HepG2 (cell line): Measurements from ENCODE around the gene UQCRHL. TPM values are rescaled to one million over a fixed set of nuclear protein-coding genes. Genes with fewer than 3 reads are reported as not detected.

Source experiments
- HDAC1 ChIP-seq: sonication (generic); formaldehyde crosslinking; IDR thresholded peaks from 2 replicates; pipeline ENCODE4 v1.5.1; 2020; ENCODE audit warnings: mild to moderate bottlenecking, missing genetic modification reagents
- HOXA7 ChIP-seq: sonication (generic); formaldehyde crosslinking; IDR thresholded peaks from 2 replicates; pipeline ENCODE4 v1.8.1; 2022; ENCODE audit warnings: mild to moderate bottlenecking, missing genetic modification reagents, moderate library complexity
- LCORL ChIP-seq, 2 experiments: fragments of 450-650 bp in 1 of 2; sonication (generic) in 1 of 2; formaldehyde crosslinking in 1 of 2; IDR thresholded peaks; 2 replicates each; pipeline versions ENCODE4 v1.5.0 to v1.6.1; 2017 to 2020; ENCODE audit warnings: antibody characterized with exemption in 1 of 2, missing genetic modification reagents in 1 of 2
- LRRFIP1 ChIP-seq: sonication (generic); formaldehyde crosslinking; conservative IDR thresholded peaks from 2 replicates; pipeline ENCODE4 v1.4.0; 2020; ENCODE audit warnings: missing genetic modification reagents
- NFE2L1 ChIP-seq: sonication (generic); formaldehyde crosslinking; IDR thresholded peaks from 2 replicates; pipeline ENCODE4 v1.4.0; 2020; ENCODE audit warnings: missing genetic modification reagents, mild to moderate bottlenecking, borderline replicate concordance
- NR2F6 ChIP-seq, 2 experiments: IDR thresholded peaks; 2 replicates each; pipeline ENCODE4 v1.6.1; 2016; ENCODE audit warnings: antibody characterized with exemption in 1 of 2, mild to moderate bottlenecking in 1 of 2
- TCF7 ChIP-seq: sonication (generic); IDR thresholded peaks from 2 replicates; pipeline ENCODE4 v1.6.1; 2016; ENCODE audit warnings: antibody characterized with exemption, low read depth
- TFAP4 ChIP-seq: sonication (generic); IDR thresholded peaks from 2 replicates; pipeline ENCODE4 v1.6.1; 2016; ENCODE audit warnings: low read depth, borderline replicate concordance
- ZBTB7B ChIP-seq: sonication (generic); formaldehyde crosslinking; IDR thresholded peaks from 2 replicates; pipeline ENCODE4 v1.4.0; 2020; ENCODE audit warnings: missing genetic modification reagents
- ZFP62 ChIP-seq: sonication (generic); formaldehyde crosslinking; IDR thresholded peaks from 2 replicates; pipeline ENCODE4 v1.4.0; 2020; ENCODE audit warnings: missing genetic modification reagents
- ZNF10 ChIP-seq: sonication (generic); formaldehyde crosslinking; IDR thresholded peaks from 2 replicates; pipeline ENCODE4 v1.4.0; 2020; ENCODE audit warnings: mild to moderate bottlenecking, low read depth, missing genetic modification reagents, borderline replicate concordance
- ZNF253 ChIP-seq: sonication (generic); formaldehyde crosslinking; IDR thresholded peaks from 2 replicates; pipeline ENCODE4 v1.8.0; 2022; ENCODE audit warnings: mild to moderate bottlenecking, missing genetic modification reagents, borderline replicate concordance
- ZNF263 ChIP-seq: sonication (generic); formaldehyde crosslinking; IDR thresholded peaks from 2 replicates; pipeline ENCODE4 v1.4.0; 2020; ENCODE audit warnings: missing genetic modification reagents
- ZNF44 ChIP-seq: sonication (generic); formaldehyde crosslinking; IDR thresholded peaks from 2 replicates; pipeline ENCODE4 v1.5.1; 2020; ENCODE audit warnings: mild to moderate bottlenecking, missing genetic modification reagents
- ZNF501 ChIP-seq: sonication (generic); formaldehyde crosslinking; IDR thresholded peaks from 2 replicates; pipeline ENCODE4 v1.5.1; 2020; ENCODE audit warnings: mild to moderate bottlenecking, moderate library complexity, missing genetic modification reagents
- ZNF552 ChIP-seq: sonication (generic); formaldehyde crosslinking; IDR thresholded peaks from 2 replicates; pipeline ENCODE4 v1.9.0; 2022; ENCODE audit warnings: missing genetic modification reagents, mild to moderate bottlenecking, borderline replicate concordance
- ZNF562 ChIP-seq: sonication (generic); formaldehyde crosslinking; IDR thresholded peaks from 2 replicates; pipeline ENCODE4 v1.8.0; 2022; ENCODE audit warnings: missing genetic modification reagents, borderline replicate concordance
- ZNF577 ChIP-seq: sonication (generic); formaldehyde crosslinking; IDR thresholded peaks from 2 replicates; pipeline ENCODE4 v1.4.0; 2020; ENCODE audit warnings: mild to moderate bottlenecking, low read depth, missing genetic modification reagents, borderline replicate concordance
- ZNF580 ChIP-seq: IDR thresholded peaks from 2 replicates; pipeline ENCODE4 v1.6.1; 2016; ENCODE audit warnings: low read depth, borderline replicate concordance
- ZNF589 ChIP-seq: sonication (generic); formaldehyde crosslinking; conservative IDR thresholded peaks from 2 replicates; pipeline ENCODE4 v1.8.0; 2022; ENCODE audit warnings: mild to moderate bottlenecking, moderate library complexity, missing genetic modification reagents
- ZNF678 ChIP-seq: sonication (generic); formaldehyde crosslinking; IDR thresholded peaks from 2 replicates; pipeline ENCODE4 v1.4.0; 2020; ENCODE audit warnings: mild to moderate bottlenecking, missing genetic modification reagents
- ZNF709 ChIP-seq: sonication (generic); formaldehyde crosslinking; IDR thresholded peaks from 2 replicates; pipeline ENCODE4 v1.5.0; 2020; ENCODE audit warnings: mild to moderate bottlenecking, missing genetic modification reagents
- ZNF83 ChIP-seq: sonication (generic); formaldehyde crosslinking; IDR thresholded peaks from 2 replicates; pipeline ENCODE4 v1.4.0; 2020; ENCODE audit warnings: missing genetic modification reagents, mild to moderate bottlenecking, borderline replicate concordance
- polyA plus RNA-seq, 8 experiments: library from polyadenylated mRNA; depleted of rRNA in 3 of 8; stranded (reverse) in 7 of 8; unstranded in 1 of 8; fragments of >200 nt; fragmentation: Illumina TruSeq in 4 of 8; extraction: Trizol in 4 of 8; gene quantifications; 2 replicates each; pipeline versions ENCODE4 v1.2.1 to v1.2.3, GENCODE V29; 2011 to 2016; ENCODE audit warnings: low read depth in 4 of 8, missing spikeins in 1 of 8, mixed read lengths in 1 of 8; ENCODE audit not compliant: insufficient read depth in 1 of 8
- total RNA-seq, 5 experiments: library from RNA; depleted of rRNA; stranded (reverse); fragments of >200 nt; fragmentation: Illumina TruSeq; extraction: Trizol; gene quantifications; 2 replicates each; pipeline ENCODE4 v1.2.3, GENCODE V29; 2016; ENCODE audit warnings: low read depth in 1 of 5
- TF ChIP-seq, protein P1 (sequence below): sonication (generic); formaldehyde crosslinking; IDR thresholded peaks from 2 replicates; pipeline ENCODE4 v1.5.1; 2020; ENCODE audit warnings: missing genetic modification reagents, mild to moderate bottlenecking, borderline replicate concordance

UQCRHL gene
- total and polyA plus RNA-seq, 2 of the 13 experiments (the other 11 are each of a cell fraction or from before 2014, with no cell fraction given), result 1.8 to 2.3 TPM

DNA sequence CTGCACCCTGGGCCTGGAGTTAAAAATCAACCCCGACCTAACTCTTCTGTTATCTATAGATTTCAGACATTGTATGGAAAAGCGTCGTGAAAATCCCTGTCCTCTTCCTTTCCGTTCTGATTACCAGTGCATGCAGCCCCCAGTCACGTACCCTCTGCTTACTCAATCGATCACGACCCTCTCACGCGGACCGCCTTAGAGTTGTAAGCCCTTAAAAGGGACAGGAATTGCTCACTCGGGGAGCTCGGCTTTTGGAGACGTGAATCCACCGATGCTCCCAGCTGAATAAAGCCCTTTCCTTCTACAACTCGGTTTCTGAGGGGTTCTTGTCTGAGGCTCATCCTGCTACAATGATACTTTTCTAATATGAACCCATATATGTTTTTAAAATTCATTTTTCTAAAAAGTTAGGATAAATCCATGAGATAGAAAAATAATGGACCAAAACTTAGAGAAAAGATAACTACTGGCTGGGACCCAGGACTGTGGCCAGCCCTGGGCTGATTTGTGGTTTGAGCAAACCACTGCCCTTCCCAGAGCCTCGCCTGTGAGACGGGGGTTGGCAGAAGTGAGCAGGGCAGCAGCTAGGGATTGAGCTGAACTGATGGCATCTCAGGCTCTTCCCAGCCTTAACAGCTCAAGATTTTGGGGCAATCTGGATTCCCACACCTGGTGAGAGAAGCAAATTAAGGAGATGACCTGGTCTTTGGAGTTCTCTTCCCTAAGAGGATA, 5.0 kb downstream of the UQCRHL start (continued):
- no peak for TF ChIP-seq LRRFIP1 (CRISPR knock-in tag)
- no peak for TF ChIP-seq ZNF562 (CRISPR knock-in tag)
- TF ChIP-seq ZFP62, result no peak
- peak; percentile 86 for TF ChIP-seq HDAC1 (CRISPR knock-in tag)
- TF ChIP-seq ZBTB7B (CRISPR knock-in tag), result peak; percentile 81
- TF ChIP-seq NR2F6 (IDR thresholded peaks at IDR 0.05), result no peak; the same call in none of the 2 replicates
- peak; percentile 60; the same call in 1 of the 2 replicates for TF ChIP-seq NR2F6 (CRISPR knock-in tag; IDR thresholded peaks at IDR 0.05)
- TF ChIP-seq ZNF44 (CRISPR knock-in tag), result no peak
- no peak for TF ChIP-seq NFE2L1 (CRISPR knock-in tag)
- TF ChIP-seq, protein P1, sequence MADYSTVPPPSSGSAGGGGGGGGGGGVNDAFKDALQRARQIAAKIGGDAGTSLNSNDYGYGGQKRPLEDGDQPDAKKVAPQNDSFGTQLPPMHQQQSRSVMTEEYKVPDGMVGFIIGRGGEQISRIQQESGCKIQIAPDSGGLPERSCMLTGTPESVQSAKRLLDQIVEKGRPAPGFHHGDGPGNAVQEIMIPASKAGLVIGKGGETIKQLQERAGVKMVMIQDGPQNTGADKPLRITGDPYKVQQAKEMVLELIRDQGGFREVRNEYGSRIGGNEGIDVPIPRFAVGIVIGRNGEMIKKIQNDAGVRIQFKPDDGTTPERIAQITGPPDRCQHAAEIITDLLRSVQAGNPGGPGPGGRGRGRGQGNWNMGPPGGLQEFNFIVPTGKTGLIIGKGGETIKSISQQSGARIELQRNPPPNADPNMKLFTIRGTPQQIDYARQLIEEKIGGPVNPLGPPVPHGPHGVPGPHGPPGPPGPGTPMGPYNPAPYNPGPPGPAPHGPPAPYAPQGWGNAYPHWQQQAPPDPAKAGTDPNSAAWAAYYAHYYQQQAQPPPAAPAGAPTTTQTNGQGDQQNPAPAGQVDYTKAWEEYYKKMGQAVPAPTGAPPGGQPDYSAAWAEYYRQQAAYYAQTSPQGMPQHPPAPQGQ, result no peak
- no peak for TF ChIP-seq ZNF589 (CRISPR knock-in tag)
- TF ChIP-seq ZNF83 (CRISPR knock-in tag), result no peak
- TF ChIP-seq ZNF577, result no peak
- TF ChIP-seq ZNF253, result no peak
- TF ChIP-seq ZNF263, result no peak
- TF ChIP-seq ZNF501, result peak; percentile 59
- TF ChIP-seq ZNF10 (CRISPR knock-in tag), result no peak
- TF ChIP-seq TFAP4, result no peak
- no peak for TF ChIP-seq ZNF552 (CRISPR knock-in tag)
- 0 out of 2 replicates have a peak, but pooled peaks have one; percentile 30 for TF ChIP-seq TCF7
- TF ChIP-seq ZNF678, result no peak
- no peak for TF ChIP-seq ZNF709 (CRISPR knock-in tag)
- no peak for TF ChIP-seq HOXA7
- no peak for TF ChIP-seq ZNF580 (CRISPR knock-in tag)
- TF ChIP-seq LCORL (IDR thresholded peaks at IDR 0.05), result no peak
- TF ChIP-seq LCORL (CRISPR knock-in tag; IDR thresholded peaks at IDR 0.05), result peak; percentile 39; the same call in 1 of the 2 replicates
